ENCODE measurements around the gene CCK. TPM values are rescaled to one million over a fixed set of nuclear protein-coding genes. Genes with fewer than 3 reads are reported as not detected.

Gene CCK
- total RNA-seq, 5 donors from 2014 or later (not counting 1 experiment from before 2014, with no cell fraction given): not detected

DNA sequence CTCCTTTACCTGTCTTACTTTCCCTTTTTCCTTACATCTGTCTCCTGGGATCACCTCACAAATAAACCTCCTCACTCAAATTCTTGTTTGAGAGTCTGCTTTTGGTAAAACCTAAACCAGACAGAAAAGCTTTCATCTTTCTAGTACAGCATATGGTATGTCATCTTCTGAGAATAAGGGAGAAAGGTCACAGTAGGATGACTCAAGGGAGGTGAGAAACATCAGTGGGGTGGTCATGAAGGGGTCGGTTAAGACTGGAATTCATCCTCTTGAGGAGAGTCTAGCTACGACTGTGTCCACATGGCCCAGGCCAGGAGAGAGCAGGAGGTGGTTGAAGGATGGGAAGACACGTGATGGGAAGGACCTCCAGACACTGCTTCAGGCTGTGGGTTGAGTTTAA is 34.8 kb upstream of the CCK start:
- no peak overlapping the region for H3K27ac Mint-ChIP-seq
- H3K36me3 Mint-ChIP-seq: no peaks in the 10 kb centered on the region
- Histone ChIP-seq H3K27ac (ENCODE audit: low read length) (no peak overlapping the region), H3K4me3 (ENCODE audit: control insufficient read depth in 1 of 2, extremely low read depth in 1 of 2, low read length in 1 of 2) (no peak overlapping the region), H3K36me3 (ENCODE audit: control insufficient read depth in 2 of 2, extremely low read depth in 1 of 2, insufficient read depth in 1 of 2, low read length in 1 of 2) (no peaks in the 10 kb centered on the region), H3K4me1 (ENCODE audit: control insufficient read depth in 1 of 2, extremely low read depth in 1 of 2, insufficient read depth in 2 of 2, low read length in 2 of 2) (no peaks in the 10 kb centered on the region), H3K9me3 (no peaks in the 10 kb centered on the region), H3K27me3 (replicated peaks in 1 of 2; ENCODE audit: control insufficient read depth in 2 of 2, extremely low read depth in 1 of 2, insufficient read depth in 2 of 2, low read length in 1 of 2) (peaks cover 0 to 12% of the 10 kb centered on the region in 2 experiments)
- ATAC-seq (replicated peaks in 1 of 4) (no peak), DNase-seq (no peak)
- peaks cover 8 to 13% of the 10 kb centered on the region in 2 donors for H3K27me3 Mint-ChIP-seq
- H3K9me3 Mint-ChIP-seq: peaks cover 0 to 2% (median 0%) of the 10 kb centered on the region in 3 donors
- ChIA-PET POLR2A (no interaction called here), CTCF (no interaction called here)
- H3K4me3 Mint-ChIP-seq: no peak overlapping the region
- 48% methylated on average over 3 of the region's 3 CpGs for WGBS (ENCODE audit: insufficient coverage)
- peaks cover 9 to 10% (median 10%) of the 10 kb centered on the region in 3 donors for H3K4me1 Mint-ChIP-seq

- H3K9me3 ChIP-seq: no peaks in the 10 kb centered on the region
- ChIA-PET POLR2A (no interaction called here), CTCF (no interaction called here)
- H3K27ac ChIP-seq (ENCODE audit: low read length): no peak overlapping the region
- peaks cover 0 to 2% (median 0%) of the 10 kb centered on the region in 3 donors for H3K9me3 Mint-ChIP-seq
- peaks cover 9 to 10% (median 9%) of the 10 kb centered on the region in 3 donors for H3K4me1 Mint-ChIP-seq
- no peaks in the 10 kb centered on the region for H3K4me1 ChIP-seq (ENCODE audit: control insufficient read depth in 1 of 2, extremely low read depth in 1 of 2, insufficient read depth in 2 of 2, low read length in 2 of 2)
- H3K4me3 ChIP-seq (ENCODE audit: control insufficient read depth in 1 of 2, extremely low read depth in 1 of 2, low read length in 1 of 2): no peak overlapping the region
- WGBS (ENCODE audit: insufficient coverage): 8% methylated on average over 1 of the region's 3 CpGs
- H3K27me3 Mint-ChIP-seq: peaks cover 10 to 13% of the 10 kb centered on the region in 2 donors
- DNase-seq (peak in 18 of 35 experiments; percentile 1 to 33 (median 10)), ATAC-seq (replicated peaks in 1 of 4) (no peak)
- H3K27me3 ChIP-seq (replicated peaks in 1 of 2; ENCODE audit: control insufficient read depth in 2 of 2, extremely low read depth in 1 of 2, insufficient read depth in 2 of 2, low read length in 1 of 2): peaks cover 0 to 8% of the 10 kb centered on the region in 2 experiments
- H3K27ac Mint-ChIP-seq: no peak overlapping the region
- no peaks in the 10 kb centered on the region for H3K36me3 ChIP-seq (ENCODE audit: control insufficient read depth in 2 of 2, extremely low read depth in 1 of 2, insufficient read depth in 1 of 2, low read length in 1 of 2)
- H3K36me3 Mint-ChIP-seq: no peaks in the 10 kb centered on the region
- no peak overlapping the region for H3K4me3 Mint-ChIP-seq
These were observed 34.0 kb upstream of the CCK start for GRCh38 chr3:42300013-42300412.

DNA sequence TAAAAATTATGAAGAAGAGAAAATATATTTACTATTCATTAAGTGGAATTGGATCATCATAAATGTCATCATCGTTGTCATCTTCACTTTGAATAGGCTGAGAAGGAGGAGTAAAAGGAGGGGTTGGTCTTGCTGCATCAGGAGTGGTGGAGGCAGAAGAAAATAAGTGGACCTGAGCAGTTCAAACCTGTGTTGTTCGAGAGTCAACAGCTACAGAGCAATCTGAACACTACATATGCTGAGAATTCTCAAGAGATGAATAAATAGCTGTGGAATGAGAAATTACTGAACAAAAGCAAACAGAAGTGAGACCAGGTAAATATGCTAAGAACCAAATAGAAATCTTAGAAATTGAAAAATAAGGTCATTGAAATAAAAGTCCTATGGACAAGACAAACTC is 32.3 kb upstream of the CCK start:
- no peaks in the 10 kb centered on the region for H3K36me3 Mint-ChIP-seq
- Histone ChIP-seq H3K27me3 (replicated peaks in 1 of 2; ENCODE audit: control insufficient read depth in 2 of 2, extremely low read depth in 1 of 2, insufficient read depth in 2 of 2, low read length in 1 of 2) (peaks cover 0 to 10% of the 10 kb centered on the region in 2 experiments), H3K4me1 (ENCODE audit: control insufficient read depth in 1 of 2, extremely low read depth in 1 of 2, insufficient read depth in 2 of 2, low read length in 2 of 2) (no peaks in the 10 kb centered on the region), H3K36me3 (ENCODE audit: control insufficient read depth in 2 of 2, extremely low read depth in 1 of 2, insufficient read depth in 1 of 2, low read length in 1 of 2) (no peaks in the 10 kb centered on the region), H3K4me3 (ENCODE audit: control insufficient read depth in 1 of 2, extremely low read depth in 1 of 2, low read length in 1 of 2) (no peak overlapping the region), H3K27ac (ENCODE audit: low read length) (no peak overlapping the region), H3K9me3 (no peaks in the 10 kb centered on the region)
- CTCF ChIA-PET: no interaction called here
- POLR2A ChIA-PET: no interaction called here
- WGBS (ENCODE audit: insufficient coverage): no CpG with 5 or more reads among the region's 2 CpGs
- no peak overlapping the region for H3K4me3 Mint-ChIP-seq
- peaks cover 17% of the 10 kb centered on the region in 2 donors for H3K27me3 Mint-ChIP-seq
- no peak overlapping the region for H3K27ac Mint-ChIP-seq
- DNase-seq (no peak), ATAC-seq (replicated peaks in 1 of 4) (no peak)
- H3K4me1 Mint-ChIP-seq: peaks cover 4 to 6% (median 4%) of the 10 kb centered on the region in 3 donors
- H3K9me3 Mint-ChIP-seq: peaks cover 0 to 2% (median 0%) of the 10 kb centered on the region in 3 donors

GRCh38 chr3:42292009-42292408 is 26.0 kb upstream of the CCK start:
- H3K4me1 ChIP-seq (ENCODE audit: control insufficient read depth in 1 of 2, extremely low read depth in 1 of 2, insufficient read depth in 2 of 2, low read length in 2 of 2): no peaks in the 10 kb centered on the region
- DNase-seq: no peak
- H3K4me3 ChIP-seq (ENCODE audit: control insufficient read depth in 1 of 2, extremely low read depth in 1 of 2, low read length in 1 of 2): no peak overlapping the region
- no peak overlapping the region for H3K27ac ChIP-seq (ENCODE audit: low read length)
- no CpG with 5 or more reads among the region's 1 CpG for WGBS (ENCODE audit: insufficient coverage)
- no peak overlapping the region for H3K27ac Mint-ChIP-seq
- ChIA-PET POLR2A (no interaction called here), CTCF (no interaction called here)
- peaks cover 0 to 17% (median 14%) of the 10 kb centered on the region in 3 donors for H3K4me1 Mint-ChIP-seq
- H3K4me3 Mint-ChIP-seq: no peak overlapping the region
- ATAC-seq (replicated peaks in 1 of 4): no peak
- H3K36me3 Mint-ChIP-seq: no peaks in the 10 kb centered on the region
- H3K9me3 ChIP-seq: no peaks in the 10 kb centered on the region
- H3K27me3 Mint-ChIP-seq: peaks cover 11 to 25% of the 10 kb centered on the region in 2 donors
- H3K36me3 ChIP-seq (ENCODE audit: control insufficient read depth in 2 of 2, extremely low read depth in 1 of 2, insufficient read depth in 1 of 2, low read length in 1 of 2): no peaks in the 10 kb centered on the region
- H3K27me3 ChIP-seq (replicated peaks in 1 of 2; ENCODE audit: control insufficient read depth in 2 of 2, extremely low read depth in 1 of 2, insufficient read depth in 2 of 2, low read length in 1 of 2): peaks cover 0 to 9% of the 10 kb centered on the region in 2 experiments
- H3K9me3 Mint-ChIP-seq: no peaks in the 10 kb centered on the region

- peaks cover 7 to 21% of the 10 kb centered on the region in 2 donors for H3K27me3 Mint-ChIP-seq
- H3K27ac Mint-ChIP-seq: no peak overlapping the region
- no peaks in the 10 kb centered on the region for H3K9me3 Mint-ChIP-seq
- DNase-seq (no peak), ATAC-seq (replicated peaks in 1 of 4) (no peak)
- H3K4me1 Mint-ChIP-seq: peaks cover 0 to 17% (median 16%) of the 10 kb centered on the region in 3 donors
- no peaks in the 10 kb centered on the region for H3K36me3 ChIP-seq (ENCODE audit: control insufficient read depth in 2 of 2, extremely low read depth in 1 of 2, insufficient read depth in 1 of 2, low read length in 1 of 2)
- no peaks in the 10 kb centered on the region for H3K9me3 ChIP-seq
- H3K27me3 ChIP-seq (replicated peaks in 1 of 2; ENCODE audit: control insufficient read depth in 2 of 2, extremely low read depth in 1 of 2, insufficient read depth in 2 of 2, low read length in 1 of 2): peaks cover 0 to 9% of the 10 kb centered on the region in 2 experiments
- ChIA-PET POLR2A (interaction anchor here in 1 of 2 donors (0.5 kb wide), 1 partner anchor 1006 kb away, joined by 3 read pairs; no protein-coding TSS in a partner anchor), CTCF (no interaction called here)
- no CpG with 5 or more reads among the region's 5 CpGs for WGBS (ENCODE audit: insufficient coverage)
- H3K4me1 ChIP-seq (ENCODE audit: control insufficient read depth in 1 of 2, extremely low read depth in 1 of 2, insufficient read depth in 2 of 2, low read length in 2 of 2): no peaks in the 10 kb centered on the region
- H3K27ac ChIP-seq (ENCODE audit: low read length): no peak overlapping the region
- H3K4me3 ChIP-seq (ENCODE audit: control insufficient read depth in 1 of 2, extremely low read depth in 1 of 2, low read length in 1 of 2): no peak overlapping the region
- no peaks in the 10 kb centered on the region for H3K36me3 Mint-ChIP-seq
- H3K4me3 Mint-ChIP-seq: no peak overlapping the region
These were observed 25.2 kb upstream of the CCK start for GRCh38 chr3:42290966-42291714.

DNA sequence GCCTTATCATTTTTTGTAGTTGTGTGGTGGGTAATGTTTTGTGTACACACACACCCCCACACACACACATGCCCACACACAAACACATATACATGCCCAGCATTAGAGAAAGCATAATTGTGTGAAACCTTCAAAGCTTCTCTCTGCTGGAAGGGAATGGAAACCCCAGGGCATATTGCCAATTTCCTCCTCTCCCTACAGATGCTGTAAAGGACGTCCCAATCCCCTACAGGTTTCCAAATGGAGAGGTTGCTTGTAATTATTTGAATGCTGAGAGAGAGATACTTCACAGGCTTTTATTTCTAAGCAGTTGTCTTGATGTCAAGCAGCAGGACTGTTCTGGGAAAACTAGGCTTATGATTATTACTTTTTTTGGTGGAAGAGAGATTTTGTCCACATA is 23.0 kb upstream of the CCK start:
- H3K4me1 Mint-ChIP-seq: peaks cover 0 to 17% (median 16%) of the 10 kb centered on the region in 3 donors
- H3K4me3 Mint-ChIP-seq: no peak overlapping the region
- Histone ChIP-seq H3K9me3 (no peaks in the 10 kb centered on the region), H3K27me3 (replicated peaks in 1 of 2; ENCODE audit: control insufficient read depth in 2 of 2, extremely low read depth in 1 of 2, insufficient read depth in 2 of 2, low read length in 1 of 2) (peaks cover 0 to 6% of the 10 kb centered on the region in 2 experiments), H3K36me3 (ENCODE audit: control insufficient read depth in 2 of 2, extremely low read depth in 1 of 2, insufficient read depth in 1 of 2, low read length in 1 of 2) (no peaks in the 10 kb centered on the region), H3K4me1 (ENCODE audit: control insufficient read depth in 1 of 2, extremely low read depth in 1 of 2, insufficient read depth in 2 of 2, low read length in 2 of 2) (no peaks in the 10 kb centered on the region), H3K4me3 (ENCODE audit: control insufficient read depth in 1 of 2, extremely low read depth in 1 of 2, low read length in 1 of 2) (no peak overlapping the region), H3K27ac (ENCODE audit: low read length) (no peak overlapping the region)
- H3K27me3 Mint-ChIP-seq: peaks cover 7 to 10% of the 10 kb centered on the region in 2 donors
- no peak for ATAC-seq (replicated peaks in 1 of 4)
- no CpG with 5 or more reads among the region's 1 CpG for WGBS (ENCODE audit: insufficient coverage)
- ChIA-PET CTCF (interaction anchor here (0.5 to 0.6 kb wide), 3 partner anchors 37 to 397 kb away, joined by 3 to 7 read pairs (median 6); no protein-coding TSS in a partner anchor), POLR2A (interaction anchor here (0.6 to 0.7 kb wide), 2 partner anchors 58 to 104 kb away, joined by 3 to 6 read pairs; no protein-coding TSS in a partner anchor)
- no peaks in the 10 kb centered on the region for H3K9me3 Mint-ChIP-seq
- H3K27ac Mint-ChIP-seq: no peak overlapping the region
- no peaks in the 10 kb centered on the region for H3K36me3 Mint-ChIP-seq
- no peak for DNase-seq

All from T-cell (primary cell).